GM04503 (cell line): ENCODE data around the gene TMEM9.

Source experiments
- DNase-seq: peaks from one replicate; pipeline ENCODE4 v3.0.0-alpha.2; 2012; ENCODE audit warnings: low read depth

Gene TMEM9

GRCh38 chr1:201126832-201127754 lies 27.2 kb downstream of the TMEM9 start, which contains the start of gene ASCL5:
Gene ASCL5, minus strand, starts transcription at chr1:201127184. Its CDS starts 11,812 bp downstream, at chr1:201115372.
- no peak for DNase-seq

- no peak for DNase-seq
Measured at GRCh38 chr1:201126463-201126831, 27.8 kb downstream of the TMEM9 start.

- DNase-seq, result no peak
Measured at GRCh38 chr1:201125800-201126199, 28.5 kb downstream of the TMEM9 start.

GRCh38 chr1:201125019-201125418 lies 29.3 kb downstream of the TMEM9 start:
- no peak for DNase-seq

GRCh38 chr1:201123866-201124265 lies 30.4 kb downstream of the TMEM9 start:
- no peak for DNase-seq

GRCh38 chr1:201122321-201122957 lies 31.8 kb downstream of the TMEM9 start:
- no peak for DNase-seq

GRCh38 chr1:201119206-201120197 lies 34.8 kb downstream of the TMEM9 start:
- DNase-seq, result no peak

GRCh38 chr1:201116091-201116490 lies 38.2 kb downstream of the TMEM9 start:
- DNase-seq, result no peak

GRCh38 chr1:201115390-201115937 lies 38.8 kb downstream of the TMEM9 start:
- no peak for DNase-seq

GRCh38 chr1:201114245-201115131 lies 39.8 kb downstream of the TMEM9 start:
- DNase-seq, result peak; percentile 65

GRCh38 chr1:201113451-201114244 lies 40.6 kb downstream of the TMEM9 start:
- no peak for DNase-seq

- DNase-seq, result no peak
Measured at GRCh38 chr1:201112926-201113325, 41.3 kb downstream of the TMEM9 start.

GRCh38 chr1:201112173-201112731 lies 42.0 kb downstream of the TMEM9 start, which contains the start of gene CACNA1S:
Gene CACNA1S, minus strand, starts transcription at chr1:201112426. Its CDS starts 87 bp downstream, at chr1:201112339.
- DNase-seq, result no peak

GRCh38 chr1:201111672-201112071 lies 42.6 kb downstream of the TMEM9 start:
- no peak for DNase-seq

- DNase-seq, result no peak
Measured at GRCh38 chr1:201111156-201111555, 43.1 kb downstream of the TMEM9 start.

GRCh38 chr1:201110616-201111015 lies 43.7 kb downstream of the TMEM9 start:
- DNase-seq, result no peak

- no peak for DNase-seq
Measured at GRCh38 chr1:201110138-201110537, 44.1 kb downstream of the TMEM9 start.

- DNase-seq, result no peak
Measured at GRCh38 chr1:201109651-201110050, 44.6 kb downstream of the TMEM9 start.

- no peak for DNase-seq
Measured at GRCh38 chr1:201108614-201109013, 45.7 kb downstream of the TMEM9 start.
